HPDE6-E6E7 (cell line): ENCODE measurements around the gene RPS15.

Experiments
- DNase-seq: peaks from one replicate; pipeline ENCODE4 v3.0.0; 2011; ENCODE audit warnings: missing footprints; ENCODE audit errors: extremely low spot score

The RPS15 gene

DNA sequence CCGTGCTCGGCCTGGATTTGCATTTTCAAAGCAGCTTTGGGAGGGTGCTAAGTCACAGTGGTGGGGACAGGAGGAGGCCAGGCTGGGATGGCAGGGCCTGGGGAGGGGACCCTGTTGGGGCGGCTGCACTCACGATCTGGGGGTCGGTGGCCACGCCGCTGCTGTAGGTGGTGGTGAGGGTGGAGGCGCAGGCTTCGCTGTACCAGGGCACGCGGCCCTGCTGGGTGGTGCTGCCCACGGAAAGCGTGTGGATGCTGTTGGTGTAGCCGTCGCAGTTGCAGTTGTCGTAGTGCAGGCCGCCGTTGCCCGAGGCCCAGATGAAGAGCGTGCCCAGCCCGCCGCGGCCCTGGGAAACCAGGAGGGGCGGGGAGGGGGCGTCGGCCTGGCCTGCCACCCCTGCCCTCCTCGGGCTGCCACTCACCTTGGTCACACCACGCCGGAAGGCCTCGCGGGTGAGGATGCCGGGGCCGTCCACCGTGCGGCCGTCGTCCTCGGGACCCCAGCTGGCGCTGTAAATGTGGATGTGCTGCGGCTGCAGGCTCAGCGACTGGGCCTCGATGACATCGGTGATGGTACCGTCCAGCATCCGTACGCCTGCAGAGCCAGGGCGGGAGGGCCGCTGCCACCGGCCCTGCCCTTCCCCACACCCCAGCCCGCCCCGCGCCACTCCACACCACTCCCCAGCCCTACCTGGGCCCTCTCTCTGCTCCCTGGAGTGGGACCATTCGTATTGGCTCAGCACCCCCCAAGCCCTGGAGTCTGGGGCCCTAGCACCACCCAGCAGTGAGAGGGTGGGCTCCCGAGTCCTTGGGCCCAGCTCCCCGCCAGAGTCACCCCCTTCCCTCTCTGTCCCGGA, 48.8 kb downstream of the RPS15 start:
- no peak for DNase-seq

- no peak for DNase-seq
Measured at GRCh38 chr19:1487576-1488281, 49.5 kb downstream of the RPS15 start.

GRCh38 chr19:1488282-1488601, 50.0 kb downstream of the RPS15 start:
- no peak for DNase-seq

- no peak for DNase-seq
Measured at GRCh38 chr19:1489463-1490310, 51.5 kb downstream of the RPS15 start.
